ENCODE results near the gene PHOX2B.

DNA sequence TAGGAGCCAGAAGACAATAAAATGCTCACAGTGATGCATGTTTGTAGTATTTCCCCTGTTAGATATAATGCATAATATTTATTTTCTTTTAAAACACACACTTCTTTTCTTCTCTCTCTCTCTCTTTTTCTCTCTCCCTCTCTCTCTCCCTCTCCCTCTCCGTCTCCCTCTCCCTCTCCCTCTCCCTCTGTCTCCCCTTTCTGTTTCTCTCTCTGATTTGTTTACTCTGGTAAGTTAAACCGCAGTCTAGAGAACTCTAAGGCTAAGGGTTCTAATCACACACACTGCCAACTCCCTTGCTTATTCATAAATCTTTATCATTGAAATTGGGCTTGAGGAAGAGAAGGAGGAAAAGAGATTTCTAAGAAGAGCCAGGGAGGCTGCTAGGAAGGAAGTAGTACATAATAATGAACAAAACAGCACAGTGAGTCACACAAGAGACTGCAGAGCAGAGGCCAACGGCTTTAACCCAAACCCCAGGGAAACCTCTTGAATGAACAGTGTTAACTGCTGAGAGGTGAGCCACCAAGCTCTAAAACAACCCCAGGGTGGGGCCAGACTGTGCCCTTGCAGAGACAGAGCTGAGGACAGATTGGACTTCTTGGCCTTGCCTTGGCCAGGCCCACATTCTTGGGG is 9.1 kb upstream of the PHOX2B start:
- TF ChIP-seq, protein P1, sequence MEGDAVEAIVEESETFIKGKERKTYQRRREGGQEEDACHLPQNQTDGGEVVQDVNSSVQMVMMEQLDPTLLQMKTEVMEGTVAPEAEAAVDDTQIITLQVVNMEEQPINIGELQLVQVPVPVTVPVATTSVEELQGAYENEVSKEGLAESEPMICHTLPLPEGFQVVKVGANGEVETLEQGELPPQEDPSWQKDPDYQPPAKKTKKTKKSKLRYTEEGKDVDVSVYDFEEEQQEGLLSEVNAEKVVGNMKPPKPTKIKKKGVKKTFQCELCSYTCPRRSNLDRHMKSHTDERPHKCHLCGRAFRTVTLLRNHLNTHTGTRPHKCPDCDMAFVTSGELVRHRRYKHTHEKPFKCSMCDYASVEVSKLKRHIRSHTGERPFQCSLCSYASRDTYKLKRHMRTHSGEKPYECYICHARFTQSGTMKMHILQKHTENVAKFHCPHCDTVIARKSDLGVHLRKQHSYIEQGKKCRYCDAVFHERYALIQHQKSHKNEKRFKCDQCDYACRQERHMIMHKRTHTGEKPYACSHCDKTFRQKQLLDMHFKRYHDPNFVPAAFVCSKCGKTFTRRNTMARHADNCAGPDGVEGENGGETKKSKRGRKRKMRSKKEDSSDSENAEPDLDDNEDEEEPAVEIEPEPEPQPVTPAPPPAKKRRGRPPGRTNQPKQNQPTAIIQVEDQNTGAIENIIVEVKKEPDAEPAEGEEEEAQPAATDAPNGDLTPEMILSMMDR (conservative IDR thresholded peaks at IDR 0.05; ENCODE audit: low read depth, low read length), result no peak
- no peak for TF ChIP-seq EZH2 (IDR thresholded peaks at IDR 0.05; ENCODE audit: low read length, unreplicated experiment)
- no peak for TF ChIP-seq EZH2phosphoT487 (IDR thresholded peaks at IDR 0.05; ENCODE audit: borderline replicate concordance, low read length)
